ENCODE measurements around the gene ANKZF1.

ANKZF1 gene

GRCh38 chr2:219269362-219270054 is 39.9 kb downstream of the ANKZF1 start:
- TF ChIP-seq POLR2A (IDR thresholded peaks at IDR 0.05; ENCODE audit: low read depth, low read length): no peak
- FAIRE-seq (no peak), DNase-seq (ENCODE audit: insufficient read length, low spot score) (no peak)

GRCh38 chr2:219270055-219270372 is 40.4 kb downstream of the ANKZF1 start:
- DNase-seq (ENCODE audit: insufficient read length, low spot score) (no peak), FAIRE-seq (no peak)
- TF ChIP-seq POLR2A (IDR thresholded peaks at IDR 0.05; ENCODE audit: low read depth, low read length): no peak

GRCh38 chr2:219271021-219271420 is 41.4 kb downstream of the ANKZF1 start:
- no peak for TF ChIP-seq POLR2A (IDR thresholded peaks at IDR 0.05; ENCODE audit: low read depth, low read length)
- FAIRE-seq (no peak), DNase-seq (ENCODE audit: insufficient read length, low spot score) (no peak)

- FAIRE-seq: no peak
- TF ChIP-seq POLR2A (IDR thresholded peaks at IDR 0.05; ENCODE audit: low read depth, low read length): no peak
- DNase-seq (ENCODE audit: insufficient read length, low spot score): no peak
Observed at GRCh38 chr2:219272356-219272755, 42.8 kb downstream of the ANKZF1 start.

GRCh38 chr2:219272995-219273394 is 43.4 kb downstream of the ANKZF1 start:
- TF ChIP-seq POLR2A (IDR thresholded peaks at IDR 0.05; ENCODE audit: low read depth, low read length): no peak
- DNase-seq (ENCODE audit: insufficient read length, low spot score) (no peak), FAIRE-seq (no peak)

- TF ChIP-seq POLR2A (IDR thresholded peaks at IDR 0.05; ENCODE audit: low read depth, low read length): no peak; the same call in 1 of the 2 replicates
- DNase-seq (ENCODE audit: insufficient read length, low spot score) (peak; percentile 84), FAIRE-seq (peak; percentile 30)
Observed at GRCh38 chr2:219273937-219274336, 44.3 kb downstream of the ANKZF1 start.

GRCh38 chr2:219274361-219274921 is 44.8 kb downstream of the ANKZF1 start:
- FAIRE-seq: peak; percentile 75
- DNase-seq (ENCODE audit: insufficient read length, low spot score): peak; percentile 86
- no peak for TF ChIP-seq POLR2A (IDR thresholded peaks at IDR 0.05; ENCODE audit: low read depth, low read length)

- TF ChIP-seq POLR2A (IDR thresholded peaks at IDR 0.05; ENCODE audit: low read depth, low read length): no peak
- no peak for DNase-seq (ENCODE audit: insufficient read length, low spot score)
- FAIRE-seq: no peak
Observed at GRCh38 chr2:219277703-219278654, 48.4 kb downstream of the ANKZF1 start.

GRCh38 chr2:219278655-219279150 is 49.1 kb downstream of the ANKZF1 start:
- TF ChIP-seq POLR2A (IDR thresholded peaks at IDR 0.05; ENCODE audit: low read depth, low read length): no peak
- peak; percentile 62 for FAIRE-seq
- DNase-seq (ENCODE audit: insufficient read length, low spot score): no peak

GRCh38 chr2:219279151-219279915 is 49.7 kb downstream of the ANKZF1 start, which contains the start of gene DNAJB2:
DNAJB2 (plus strand) TSS chr2:219279366; CDS start chr2:219279834, 468 bp downstream.
- DNase-seq (ENCODE audit: insufficient read length, low spot score) (peak; percentile 95), FAIRE-seq (no peak)

GRCh38 chr2:219279916-219280516 is 50.4 kb downstream of the ANKZF1 start:
- TF ChIP-seq POLR2A (IDR thresholded peaks at IDR 0.05; ENCODE audit: low read depth, low read length): 0 out of 2 replicates have a peak, but pooled peaks have one; percentile 3
- DNase-seq (ENCODE audit: insufficient read length, low spot score) (no peak), FAIRE-seq (no peak)

More at GRCh38 chr2:219279151-219279915, 49.7 kb downstream of the ANKZF1 start, which contains the start of gene DNAJB2:
- TF ChIP-seq POLR2A (IDR thresholded peaks at IDR 0.05; ENCODE audit: low read depth, low read length): peak; percentile 78

GRCh38 chr2:219280651-219281050 is 51.0 kb downstream of the ANKZF1 start:
- DNase-seq (ENCODE audit: insufficient read length, low spot score): no peak
- no peak for FAIRE-seq
- no peak for TF ChIP-seq POLR2A (IDR thresholded peaks at IDR 0.05; ENCODE audit: low read depth, low read length)

GRCh38 chr2:219281588-219281987 is 52.0 kb downstream of the ANKZF1 start:
- no peak for DNase-seq (ENCODE audit: insufficient read length, low spot score)
- TF ChIP-seq POLR2A (IDR thresholded peaks at IDR 0.05; ENCODE audit: low read depth, low read length): no peak
- no peak for FAIRE-seq
